Measurements from ENCODE around the gene SIK2. TPM values are rescaled to one million over a fixed set of nuclear protein-coding genes. Genes with fewer than 3 reads are reported as not detected.

Gene SIK2
- total RNA-seq, 1 experiment from 2014 or later = 10.3 TPM

- Histone ChIP-seq H3K9me3 (no peaks in the 10 kb centered on the region), H3K27me3 (no peaks in the 10 kb centered on the region), H3K4me3 (no peak overlapping the region), H3K36me3 (no peaks in the 10 kb centered on the region)
- DNase-seq = peak; percentile 1
These were observed 28.4 kb upstream of the SIK2 start for GRCh38 chr11:111573821-111574249.

GRCh38 chr11:111574373-111575225 lies 27.6 kb upstream of the SIK2 start:
- Histone ChIP-seq H3K36me3 (no peaks in the 10 kb centered on the region), H3K9me3 (no peaks in the 10 kb centered on the region), H3K27me3 (no peaks in the 10 kb centered on the region), H3K4me3 (no peak overlapping the region)
- DNase-seq = no peak

DNA sequence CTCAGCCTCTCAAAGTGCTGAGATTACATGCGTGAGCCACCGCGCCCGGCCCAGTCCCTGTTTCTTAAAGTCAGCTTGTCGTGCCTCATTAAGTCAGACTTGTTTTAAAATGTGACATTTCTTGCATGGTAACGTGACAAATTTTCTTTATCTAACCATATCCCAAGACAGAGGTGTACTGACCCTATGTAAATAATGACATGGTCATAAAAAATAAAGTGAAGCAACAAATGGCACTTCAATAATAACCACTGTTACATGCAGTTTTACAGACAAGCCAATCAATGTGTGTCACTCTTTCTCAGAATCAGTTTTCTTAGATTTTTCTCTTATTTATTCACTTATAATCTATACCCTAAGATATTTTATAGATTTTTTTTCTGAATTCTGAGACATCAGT lies 26.5 kb upstream of the SIK2 start:
- no peaks in the 10 kb centered on the region for H3K27me3 ChIP-seq
- H3K36me3 ChIP-seq = no peaks in the 10 kb centered on the region
- DNase-seq = no peak
- no peaks in the 10 kb centered on the region for H3K9me3 ChIP-seq
- no peak overlapping the region for H3K4me3 ChIP-seq

GRCh38 chr11:111577821-111578220 lies 24.4 kb upstream of the SIK2 start:
- Histone ChIP-seq H3K27me3 (no peaks in the 10 kb centered on the region), H3K9me3 (no peaks in the 10 kb centered on the region), H3K4me3 (no peak overlapping the region), H3K36me3 (no peaks in the 10 kb centered on the region)
- no peak for DNase-seq

DNA sequence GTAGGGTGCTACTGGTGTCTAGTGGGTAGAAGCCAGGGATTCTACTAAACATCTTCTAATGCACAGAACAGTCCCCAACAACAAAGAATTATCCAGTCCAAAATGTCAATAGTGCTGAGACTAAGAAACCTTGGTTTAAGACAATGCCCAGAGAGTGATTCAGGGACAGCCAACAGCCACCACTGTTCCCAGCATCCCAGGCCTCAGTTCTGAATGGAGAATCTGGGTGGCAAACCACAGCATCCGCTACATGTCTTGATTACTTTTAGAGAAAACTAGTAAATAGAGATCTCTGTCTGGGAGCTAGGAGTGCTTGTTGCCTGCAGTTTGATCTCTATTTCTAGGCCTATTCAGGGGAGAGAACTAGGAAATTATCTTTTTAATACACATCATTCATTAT lies 20.9 kb upstream of the SIK2 start:
- DNase-seq = no peak

DNA sequence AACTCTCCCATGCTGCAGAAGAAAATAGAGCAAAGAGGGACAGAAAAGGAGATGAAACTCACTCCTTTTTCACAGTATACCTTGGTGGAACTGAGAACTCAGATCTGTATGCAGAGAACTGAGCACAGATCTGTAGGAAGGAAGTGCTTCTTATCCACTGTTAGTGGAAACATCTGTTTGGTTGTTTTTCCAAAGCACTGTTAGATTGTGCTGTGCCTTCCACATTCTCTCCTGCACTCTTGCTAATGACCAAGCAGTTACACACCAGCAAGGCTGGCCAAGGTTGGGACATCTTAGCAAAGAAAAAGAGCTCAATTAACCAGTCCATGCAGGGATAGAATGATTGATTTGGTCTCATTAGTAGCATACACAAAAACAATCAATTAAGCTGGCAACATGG lies 20.1 kb upstream of the SIK2 start:
- no peaks in the 10 kb centered on the region for H3K27me3 ChIP-seq
- no peak for DNase-seq
- no peaks in the 10 kb centered on the region for H3K9me3 ChIP-seq
- H3K36me3 ChIP-seq = no peaks in the 10 kb centered on the region
- H3K4me3 ChIP-seq = no peak overlapping the region

More for the DNA sequence above, 20.9 kb upstream of the SIK2 start:
- Histone ChIP-seq H3K27me3 (no peaks in the 10 kb centered on the region), H3K9me3 (no peaks in the 10 kb centered on the region), H3K4me3 (no peak overlapping the region), H3K36me3 (no peaks in the 10 kb centered on the region)

DNA sequence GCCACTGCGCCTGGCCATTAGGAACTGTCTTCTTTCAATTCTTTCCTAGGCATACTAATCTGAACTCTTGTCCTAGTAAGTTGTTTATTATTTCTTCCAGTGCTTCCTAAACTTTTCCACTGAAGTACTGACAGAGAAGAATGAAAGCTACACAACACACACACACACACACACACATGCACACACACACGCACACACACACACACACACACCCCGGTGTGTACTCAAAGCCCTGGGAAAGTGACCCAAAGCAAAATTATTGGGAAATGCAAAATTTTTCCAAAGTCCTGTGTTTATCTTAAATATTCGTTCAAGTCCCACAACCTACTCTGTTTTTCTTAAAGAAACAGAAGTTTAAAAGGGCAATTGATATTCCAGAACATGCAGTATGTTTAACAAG lies 19.4 kb upstream of the SIK2 start:
- H3K9me3 ChIP-seq = no peaks in the 10 kb centered on the region
- H3K36me3 ChIP-seq = no peaks in the 10 kb centered on the region
- DNase-seq = no peak
- no peak overlapping the region for H3K4me3 ChIP-seq
- H3K27me3 ChIP-seq = no peaks in the 10 kb centered on the region

DNA sequence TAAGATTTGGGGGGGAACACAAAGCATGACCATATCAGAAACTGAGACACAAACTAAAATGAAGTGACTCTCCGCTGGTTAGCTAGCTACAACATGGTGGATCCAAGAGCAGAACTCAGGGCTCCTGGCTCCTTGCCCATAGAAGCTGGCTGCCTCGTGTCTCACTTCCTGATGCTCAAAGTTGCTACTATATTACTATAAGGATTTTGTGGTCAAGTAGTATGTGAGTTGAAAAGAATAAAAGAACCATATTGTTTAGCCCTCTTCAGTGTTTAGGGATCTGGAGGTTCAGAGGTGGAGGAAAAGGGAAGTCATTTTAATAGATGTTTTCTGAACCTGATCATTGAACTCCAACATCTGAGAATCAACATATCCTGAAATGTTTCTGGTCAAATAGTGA lies 16.9 kb upstream of the SIK2 start:
- Histone ChIP-seq H3K4me3 (no peak overlapping the region), H3K27me3 (no peaks in the 10 kb centered on the region)
- DNase-seq = no peak

DNA sequence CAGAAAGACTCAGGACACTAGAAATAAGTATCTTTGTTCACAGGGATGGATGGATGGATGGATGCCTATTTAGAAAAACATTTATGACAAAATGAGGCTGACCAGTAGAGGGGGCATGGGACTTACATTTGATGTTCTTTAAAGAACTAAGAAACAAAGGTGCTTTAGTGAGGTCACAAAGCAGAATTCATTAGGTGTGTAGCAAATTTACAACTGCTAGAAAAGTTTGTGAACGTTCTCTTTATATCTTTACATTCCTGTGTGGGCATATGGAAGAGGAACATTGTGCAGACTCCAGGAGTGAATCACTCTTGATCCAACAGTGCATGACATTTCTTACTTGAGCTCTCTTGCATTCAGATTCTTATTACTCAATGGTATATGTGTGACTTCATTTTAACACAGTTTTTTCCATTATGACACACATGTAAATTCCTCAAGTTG lies 15.8 kb upstream of the SIK2 start:
- H3K9me3 ChIP-seq = no peaks in the 10 kb centered on the region
- no peak for DNase-seq
- H3K4me3 ChIP-seq = no peak overlapping the region
- no peaks in the 10 kb centered on the region for H3K36me3 ChIP-seq
- H3K27me3 ChIP-seq = no peaks in the 10 kb centered on the region

More for the DNA sequence above, 16.9 kb upstream of the SIK2 start:
- Histone ChIP-seq H3K36me3 (no peaks in the 10 kb centered on the region), H3K9me3 (no peaks in the 10 kb centered on the region)

DNA sequence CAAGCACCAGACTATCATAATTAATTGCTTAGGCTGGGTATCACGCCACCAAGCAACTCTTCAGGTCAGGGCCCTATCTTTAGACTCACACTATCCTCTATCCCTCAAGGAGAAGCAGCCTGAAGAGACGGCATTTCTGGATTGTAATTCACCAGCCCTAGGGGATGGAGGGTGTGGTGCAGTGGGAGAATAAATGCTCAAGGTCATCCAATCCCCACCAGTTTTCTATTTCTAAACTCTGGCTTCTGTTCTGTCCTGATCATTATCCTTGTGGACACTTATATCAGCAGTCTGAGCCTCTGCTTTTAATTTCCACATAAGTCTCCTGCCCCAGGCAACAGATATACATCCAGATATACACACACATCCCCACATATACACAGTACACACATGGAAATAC lies 13.1 kb upstream of the SIK2 start:
- Histone ChIP-seq H3K27me3 (no peaks in the 10 kb centered on the region), H3K9me3 (no peaks in the 10 kb centered on the region), H3K4me3 (no peak overlapping the region), H3K36me3 (no peaks in the 10 kb centered on the region)
- no peak for DNase-seq

DNA sequence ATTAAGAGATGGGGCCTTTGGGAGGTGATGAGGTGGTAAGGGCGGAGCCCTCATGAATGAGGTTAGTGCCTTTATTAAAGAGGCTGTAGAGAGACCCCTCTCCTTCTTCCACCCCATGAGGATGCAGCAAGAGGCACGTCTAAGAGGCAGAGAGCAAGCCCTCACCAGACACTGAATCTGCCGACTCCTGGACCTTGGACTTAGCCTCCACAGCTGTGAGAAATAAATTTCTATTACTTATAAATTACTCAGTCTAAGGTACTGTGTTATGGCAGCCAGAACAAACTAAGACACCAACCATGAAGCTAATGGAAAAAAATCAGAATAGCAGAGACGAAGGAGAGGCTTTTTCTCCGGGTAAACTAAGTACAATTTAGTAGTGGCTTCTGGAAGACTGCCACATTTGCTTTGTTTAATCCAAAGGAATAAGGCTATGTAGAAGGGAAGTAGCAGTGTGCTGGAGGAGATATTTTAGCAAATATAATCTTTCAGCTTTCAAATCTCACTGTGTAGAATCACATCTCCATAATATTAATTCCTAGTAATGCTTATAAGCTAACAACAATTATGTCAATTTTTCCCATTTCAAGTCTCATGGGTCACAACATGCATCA lies 12.3 kb upstream of the SIK2 start:
- DNase-seq = no peak
- Histone ChIP-seq H3K9me3 (no peaks in the 10 kb centered on the region), H3K4me3 (no peak overlapping the region), H3K27me3 (no peaks in the 10 kb centered on the region), H3K36me3 (no peaks in the 10 kb centered on the region)

DNA sequence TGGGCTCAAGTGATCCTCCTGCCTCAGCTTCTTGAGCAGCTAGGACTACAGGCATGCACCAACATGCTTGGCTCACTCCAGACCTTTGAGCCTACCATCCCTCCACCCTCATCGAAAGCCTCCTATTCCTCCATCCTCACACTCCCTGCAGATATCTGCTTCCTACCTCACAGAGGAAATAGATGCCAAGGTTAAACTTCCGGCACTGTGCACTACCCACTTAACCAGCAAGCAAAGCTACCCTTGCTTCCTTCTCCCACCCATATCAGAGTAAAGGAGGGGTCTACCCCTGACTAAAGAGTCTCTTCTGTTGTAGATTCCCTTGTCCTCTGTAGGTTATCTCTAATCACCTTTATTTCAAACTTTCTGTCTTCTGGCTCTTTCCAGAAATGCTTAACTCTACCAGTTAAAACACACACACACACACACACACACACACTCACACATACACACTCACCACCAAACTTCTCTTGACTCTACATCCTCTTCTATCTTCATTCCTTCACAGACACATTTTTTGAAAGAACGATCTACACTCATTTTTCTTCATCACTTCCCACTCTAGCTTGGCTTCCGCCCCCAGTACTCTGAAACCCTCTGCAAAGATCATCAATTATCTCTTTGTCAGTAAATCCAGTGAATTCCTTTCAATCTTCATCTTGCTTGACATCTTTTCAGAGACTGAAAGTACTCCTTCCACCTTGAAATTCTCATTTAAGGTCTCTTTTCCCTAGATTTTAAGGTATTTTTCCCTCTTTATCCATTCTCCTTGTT lies 10.9 kb upstream of the SIK2 start:
- Histone ChIP-seq H3K9me3 (peaks cover 2% of the 10 kb centered on the region; the same call in 1 of the 2 replicates), H3K36me3 (no peaks in the 10 kb centered on the region), H3K27me3 (no peaks in the 10 kb centered on the region), H3K4me3 (no peak overlapping the region)
- no peak for DNase-seq

DNA sequence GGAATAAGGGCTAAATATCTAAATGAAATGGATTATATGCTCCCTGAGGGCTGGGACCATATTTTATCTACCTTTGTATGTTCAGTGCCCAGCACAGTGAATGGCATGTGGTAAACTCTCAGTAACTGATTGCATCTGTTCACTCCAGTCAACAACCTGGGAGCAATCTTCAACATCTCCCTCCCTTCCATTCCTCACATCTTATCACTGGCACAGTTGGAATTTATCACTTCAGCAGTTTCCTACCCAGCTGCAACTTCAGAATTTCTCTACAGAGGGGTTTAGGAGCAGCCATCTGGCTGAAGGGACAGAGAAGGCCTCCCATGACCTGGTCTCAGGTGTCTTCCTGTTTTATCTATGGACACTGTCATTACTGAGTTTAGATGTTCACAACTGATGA lies 9.8 kb upstream of the SIK2 start:
- Histone ChIP-seq H3K36me3 (no peaks in the 10 kb centered on the region), H3K9me3 (peaks cover 2% of the 10 kb centered on the region; the same call in 1 of the 2 replicates), H3K27me3 (no peaks in the 10 kb centered on the region), H3K4me3 (no peak overlapping the region)
- no peak for DNase-seq

GRCh38 chr11:111596319-111596718 lies 5.9 kb upstream of the SIK2 start:
- no peaks in the 10 kb centered on the region for H3K36me3 ChIP-seq
- peaks cover 2% of the 10 kb centered on the region; the same call in 1 of the 2 replicates for H3K9me3 ChIP-seq
- no peaks in the 10 kb centered on the region for H3K27me3 ChIP-seq
- H3K4me3 ChIP-seq = no peak overlapping the region
- no peak for DNase-seq

GRCh38 chr11:111598148-111598547 lies 4.1 kb upstream of the SIK2 start:
- no peak overlapping the region for H3K4me3 ChIP-seq

GRCh38 chr11:111598559-111598958 lies 3.7 kb upstream of the SIK2 start:
- no peaks in the 10 kb centered on the region for H3K36me3 ChIP-seq
- no peak overlapping the region for H3K4me3 ChIP-seq
- peak; percentile 73 for DNase-seq
- peaks cover 2% of the 10 kb centered on the region; the same call in 1 of the 2 replicates for H3K9me3 ChIP-seq
- H3K27me3 ChIP-seq = no peaks in the 10 kb centered on the region

More at GRCh38 chr11:111598148-111598547, 4.1 kb upstream of the SIK2 start:
- DNase-seq = no peak
- Histone ChIP-seq H3K9me3 (peaks cover 2% of the 10 kb centered on the region; the same call in 1 of the 2 replicates), H3K36me3 (no peaks in the 10 kb centered on the region), H3K27me3 (no peaks in the 10 kb centered on the region)

DNA sequence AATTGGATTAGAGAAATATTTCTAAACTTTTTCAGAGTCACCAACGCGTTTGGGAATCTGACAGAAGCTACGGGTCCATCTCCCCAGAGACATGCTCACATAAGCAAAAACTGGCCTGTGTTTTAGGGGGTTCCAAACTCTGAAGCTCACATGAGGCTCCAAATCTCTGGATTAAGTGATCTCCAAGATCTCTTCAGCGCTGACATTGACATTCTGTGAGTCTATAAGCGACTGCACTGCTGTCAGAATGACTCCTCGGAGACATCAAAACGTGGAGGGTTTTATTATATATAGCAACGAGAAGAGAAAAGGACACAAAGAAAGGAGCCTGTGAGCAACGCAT lies 642 bp upstream of the SIK2 start:
- Histone ChIP-seq H3K27me3 (no peaks in the 10 kb centered on the region), H3K4me3 (peak overlapping the region; percentile 81), H3K36me3 (no peaks in the 10 kb centered on the region), H3K9me3 (no peaks in the 10 kb centered on the region)
- no peak for DNase-seq

Measured in MG63 (cell line).